Measurements from ENCODE around the gene CELA2A. TPM values are rescaled to one million over a fixed set of nuclear protein-coding genes. Genes with fewer than 3 reads are reported as not detected.

CELA2A gene
- total RNA-seq, 2 donors from 2014 or later = not detected

GRCh38 chr1:15423355-15424077 is 33.0 kb upstream of the CELA2A start:
- Mint-ChIP-seq H3K27me3 (ENCODE audit: insufficient read depth) (no peaks in the 10 kb centered on the region), H3K36me3 (ENCODE audit: low read depth) (peaks cover 47% of the 10 kb centered on the region), H3K4me1 (no peaks in the 10 kb centered on the region), H3K4me3 (no peak overlapping the region), H3K9me3 (peaks cover 9% of the 10 kb centered on the region), H3K27ac (no peak overlapping the region)
- no peak overlapping the region for H3K27ac ChIP-seq (ENCODE audit: low read depth, low read length)
- H3K9ac ChIP-seq (ENCODE audit: extremely low read depth, low read length, poor library complexity, severe bottlenecking) = no peak overlapping the region
- no peaks in the 10 kb centered on the region for H3K27me3 ChIP-seq (ENCODE audit: control insufficient read depth, insufficient read depth, low read length, poor library complexity, severe bottlenecking)
- H3K4me3 ChIP-seq (ENCODE audit: low read length) = no peak overlapping the region
- H3K36me3 ChIP-seq (ENCODE audit: control insufficient read depth, insufficient read depth, low read length) = peaks cover 24% of the 10 kb centered on the region
- 88 to 94% methylated on average over 11 of the region's 11 CpGs for WGBS, 2 experiments (ENCODE audit: insufficient coverage in 1 of 2, insufficient read length in 1 of 2)
- no peaks in the 10 kb centered on the region for H3K4me1 ChIP-seq (ENCODE audit: control insufficient read depth, insufficient read depth, low read length)
- DNase-seq = no peak
- no peak for TF ChIP-seq CTCF (conservative IDR thresholded peaks at IDR 0.05)
- H3K9me3 ChIP-seq (ENCODE audit: control insufficient read depth, low read length) = no peaks in the 10 kb centered on the region

GRCh38 chr1:15424146-15424667 is 32.3 kb upstream of the CELA2A start:
- no peak overlapping the region for H3K9ac ChIP-seq (ENCODE audit: extremely low read depth, low read length, poor library complexity, severe bottlenecking)
- Mint-ChIP-seq H3K27me3 (ENCODE audit: insufficient read depth) (no peaks in the 10 kb centered on the region), H3K4me1 (no peaks in the 10 kb centered on the region), H3K27ac (no peak overlapping the region), H3K4me3 (no peak overlapping the region), H3K9me3 (peaks cover 9% of the 10 kb centered on the region), H3K36me3 (ENCODE audit: low read depth) (peaks cover 43% of the 10 kb centered on the region)
- no peak for TF ChIP-seq CTCF (conservative IDR thresholded peaks at IDR 0.05)
- no peaks in the 10 kb centered on the region for H3K4me1 ChIP-seq (ENCODE audit: control insufficient read depth, insufficient read depth, low read length)
- H3K27ac ChIP-seq (ENCODE audit: low read depth, low read length) = peak overlapping the region; percentile 10
- no peak overlapping the region for H3K4me3 ChIP-seq (ENCODE audit: low read length)
- no peaks in the 10 kb centered on the region for H3K9me3 ChIP-seq (ENCODE audit: control insufficient read depth, low read length)
- H3K36me3 ChIP-seq (ENCODE audit: control insufficient read depth, insufficient read depth, low read length) = peaks cover 24% of the 10 kb centered on the region
- no peaks in the 10 kb centered on the region for H3K27me3 ChIP-seq (ENCODE audit: control insufficient read depth, insufficient read depth, low read length, poor library complexity, severe bottlenecking)
- WGBS, 2 experiments (ENCODE audit: insufficient coverage in 1 of 2, insufficient read length in 1 of 2) = 84 to 87% methylated on average over 5 to 13 of the region's 13 CpGs
- DNase-seq = no peak

- TF ChIP-seq CTCF (conservative IDR thresholded peaks at IDR 0.05) = no peak
- 68 to 95% methylated on average over 4 to 5 of the region's 5 CpGs for WGBS, 2 experiments (ENCODE audit: insufficient coverage in 1 of 2, insufficient read length in 1 of 2)
- peaks cover 9% of the 10 kb centered on the region for H3K9me3 Mint-ChIP-seq
- no peak for DNase-seq
- no peak overlapping the region for H3K4me3 ChIP-seq (ENCODE audit: low read length)
- H3K4me3 Mint-ChIP-seq = no peak overlapping the region
- peaks cover 18% of the 10 kb centered on the region for H3K36me3 ChIP-seq (ENCODE audit: control insufficient read depth, insufficient read depth, low read length)
- no peaks in the 10 kb centered on the region for H3K4me1 Mint-ChIP-seq
- H3K27ac Mint-ChIP-seq = no peak overlapping the region
- H3K9ac ChIP-seq (ENCODE audit: extremely low read depth, low read length, poor library complexity, severe bottlenecking) = no peak overlapping the region
- H3K4me1 ChIP-seq (ENCODE audit: control insufficient read depth, insufficient read depth, low read length) = no peaks in the 10 kb centered on the region
- peaks cover 37% of the 10 kb centered on the region for H3K36me3 Mint-ChIP-seq (ENCODE audit: low read depth)
- no peaks in the 10 kb centered on the region for H3K27me3 Mint-ChIP-seq (ENCODE audit: insufficient read depth)
- no peak overlapping the region for H3K27ac ChIP-seq (ENCODE audit: low read depth, low read length)
- no peaks in the 10 kb centered on the region for H3K9me3 ChIP-seq (ENCODE audit: control insufficient read depth, low read length)
- no peaks in the 10 kb centered on the region for H3K27me3 ChIP-seq (ENCODE audit: control insufficient read depth, insufficient read depth, low read length, poor library complexity, severe bottlenecking)
Measured at GRCh38 chr1:15424981-15425380, 31.6 kb upstream of the CELA2A start.

Data from endodermal cell (in vitro differentiated cells).